SK-N-DZ (cell line): ENCODE data around the gene ADTRP.
"Not testable (repeated sequence)": the region's sequence is repeated elsewhere in the genome, so short reads cannot be mapped to it uniquely, and the experiment has no call there.

Experiments used
- DNase-seq: peaks from one replicate; pipeline ENCODE4 v3.0.0-alpha.2; 2015; ENCODE audit warnings: low spot score

Gene ADTRP

GRCh38 chr6:11699576-11699975 is 79.0 kb downstream of the ADTRP start:
- DNase-seq = no peak

DNA sequence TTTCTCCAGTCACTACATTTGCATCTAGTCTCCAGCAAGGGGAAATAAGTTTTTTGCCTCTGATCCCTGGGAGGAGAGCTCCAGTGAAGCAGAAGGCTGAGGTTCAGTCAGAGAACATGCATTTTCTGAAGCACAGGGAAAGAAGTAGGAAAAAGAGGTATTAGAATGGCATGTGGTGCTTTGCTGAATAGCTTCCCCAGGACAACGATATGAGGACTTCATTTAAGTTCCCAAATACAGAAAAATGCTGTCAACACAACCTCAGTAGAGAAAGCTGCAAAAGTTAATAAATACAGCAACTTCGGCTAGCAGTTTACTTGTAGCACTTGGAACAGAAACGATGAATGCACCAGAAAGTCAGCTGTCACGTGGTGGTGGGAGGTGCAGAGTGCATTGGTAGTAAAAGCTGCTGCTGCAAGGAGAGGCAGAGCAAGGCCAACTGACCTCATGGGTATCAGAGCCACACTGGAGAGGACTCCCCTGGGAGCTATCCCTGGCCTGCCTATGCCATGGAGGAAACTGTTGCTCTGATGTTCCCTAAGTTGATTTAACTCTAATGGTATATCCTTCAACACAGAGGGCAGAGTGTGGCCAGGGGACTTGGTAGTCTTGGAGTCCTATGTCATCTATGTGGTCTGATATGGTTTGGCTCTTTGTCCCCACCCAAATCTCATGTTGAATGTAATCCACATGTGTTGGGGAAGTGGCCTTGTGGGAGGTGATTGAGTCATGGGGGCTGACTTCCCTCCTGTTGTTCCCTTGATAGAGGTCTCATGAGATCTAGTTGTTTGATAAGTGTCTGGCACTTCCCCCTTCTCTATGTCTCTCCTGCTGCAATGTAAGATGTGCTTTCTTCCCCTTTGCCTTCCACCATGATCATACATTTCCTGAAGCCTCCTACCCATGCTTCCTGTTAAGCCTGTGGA is 85.9 kb downstream of the ADTRP start:
- DNase-seq = no peak

DNA sequence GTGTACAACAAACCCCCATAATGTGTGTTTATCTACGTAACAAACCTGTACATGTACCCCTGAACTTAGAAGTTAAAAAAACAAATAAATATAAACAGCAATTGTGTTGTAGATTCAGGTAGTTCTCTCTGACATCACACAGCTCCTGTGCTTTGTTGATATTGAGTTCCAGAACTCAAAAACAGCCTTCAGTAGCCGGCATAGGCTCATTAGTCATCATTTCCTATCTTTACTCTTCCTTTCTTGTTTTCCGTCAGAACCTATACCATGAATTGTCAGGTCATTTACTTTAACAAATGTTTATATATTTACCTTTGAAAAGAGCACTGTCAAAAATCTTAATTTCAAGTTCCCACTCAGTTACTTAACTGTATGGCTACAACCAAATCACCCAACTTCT is 88.8 kb downstream of the ADTRP start:
- DNase-seq = no peak

DNA sequence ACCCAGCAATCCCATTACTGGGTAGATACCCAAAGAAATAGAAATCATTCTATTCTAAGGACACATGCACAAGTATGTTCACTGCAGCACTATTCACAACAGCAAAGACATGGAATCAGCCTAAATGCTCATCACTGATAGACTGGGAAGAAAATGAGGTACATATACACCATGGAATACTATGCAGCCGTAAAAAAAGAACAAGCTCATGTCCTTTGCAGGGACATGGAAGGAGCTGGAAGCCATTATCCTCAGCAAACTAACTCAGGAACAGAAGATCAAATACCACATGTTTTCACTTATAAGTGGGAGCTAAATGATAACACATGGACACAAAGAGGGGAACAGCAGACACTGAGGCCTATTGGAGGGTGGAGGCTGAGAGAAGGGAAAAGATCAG is 89.2 kb downstream of the ADTRP start:
- DNase-seq = not testable (repeated sequence)

GRCh38 chr6:11688425-11688709 is 90.2 kb downstream of the ADTRP start:
- no peak for DNase-seq

- no peak for DNase-seq
Observed at GRCh38 chr6:11685481-11686093, 93.0 kb downstream of the ADTRP start.

- no peak for DNase-seq
Observed at GRCh38 chr6:11684901-11685480, 93.6 kb downstream of the ADTRP start.

GRCh38 chr6:11683871-11684270 is 94.7 kb downstream of the ADTRP start:
- no peak for DNase-seq

- DNase-seq = no peak
Observed at GRCh38 chr6:11682561-11682975, 96.0 kb downstream of the ADTRP start.

GRCh38 chr6:11681770-11682169 is 96.8 kb downstream of the ADTRP start:
- DNase-seq = no peak

GRCh38 chr6:11681357-11681756 is 97.2 kb downstream of the ADTRP start:
- no peak for DNase-seq

DNA sequence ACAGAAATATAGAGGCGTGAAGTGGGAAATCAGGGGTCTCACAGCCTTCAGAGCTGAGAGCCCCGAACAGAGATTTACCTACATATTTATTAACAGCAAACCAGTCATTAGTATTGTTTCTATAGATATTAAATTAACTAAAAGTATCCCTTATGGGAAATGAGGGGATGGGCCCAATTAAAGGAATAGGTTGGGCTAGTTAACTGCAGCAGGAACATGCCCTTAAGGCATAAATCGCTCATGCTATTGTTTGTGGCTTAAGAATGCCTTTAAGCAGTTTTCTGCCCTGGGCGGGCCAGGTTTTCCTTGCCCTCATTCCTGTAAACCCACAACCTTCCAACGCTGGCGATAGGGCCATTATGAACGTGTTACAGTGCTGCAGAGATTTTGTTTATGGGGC is 98.1 kb downstream of the ADTRP start:
- not testable (repeated sequence) for DNase-seq

- DNase-seq = no peak
Observed at GRCh38 chr6:11679099-11679498, 99.5 kb downstream of the ADTRP start.

- no peak for DNase-seq
Observed at GRCh38 chr6:11675601-11676000, 103.0 kb downstream of the ADTRP start.

- no peak for DNase-seq
Observed at GRCh38 chr6:11672669-11673068, 105.9 kb downstream of the ADTRP start.

DNA sequence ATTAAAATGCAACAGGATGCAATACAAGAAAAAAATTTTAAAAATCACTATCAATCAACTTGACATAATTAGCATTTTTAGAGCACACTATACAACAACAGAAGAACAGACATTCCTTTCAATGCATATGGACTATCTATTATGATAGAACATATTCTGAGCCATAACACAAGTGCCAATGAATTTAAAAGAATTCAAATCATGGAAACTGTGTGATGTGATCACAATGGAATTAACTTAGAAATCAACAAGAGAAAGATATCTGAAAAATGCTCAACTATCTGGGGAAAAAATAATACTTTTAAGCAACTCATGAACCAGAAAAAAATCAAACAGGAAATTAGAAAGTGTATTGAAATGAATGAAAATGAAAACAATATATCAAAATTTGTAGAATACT is 106.3 kb downstream of the ADTRP start:
- DNase-seq = no peak

DNA sequence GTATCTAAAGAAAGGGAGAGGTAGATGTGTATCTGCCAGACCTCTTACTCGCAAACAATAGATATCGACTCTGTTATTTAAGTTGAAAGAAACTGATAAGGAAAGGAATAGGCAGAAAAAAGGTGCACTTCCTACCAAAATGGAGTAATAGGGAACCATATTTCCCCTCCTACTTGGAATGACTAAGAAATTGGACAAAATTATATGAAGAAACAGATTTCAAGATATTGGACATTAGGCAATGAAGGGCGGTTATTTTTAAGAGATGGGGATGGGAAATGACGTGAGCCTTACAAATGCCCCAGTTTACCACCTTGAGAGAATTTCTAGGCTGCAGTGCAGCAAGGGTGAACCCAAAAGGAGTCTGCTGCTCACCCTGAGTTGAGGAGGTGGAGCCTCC is 108.9 kb downstream of the ADTRP start:
- no peak for DNase-seq

DNA sequence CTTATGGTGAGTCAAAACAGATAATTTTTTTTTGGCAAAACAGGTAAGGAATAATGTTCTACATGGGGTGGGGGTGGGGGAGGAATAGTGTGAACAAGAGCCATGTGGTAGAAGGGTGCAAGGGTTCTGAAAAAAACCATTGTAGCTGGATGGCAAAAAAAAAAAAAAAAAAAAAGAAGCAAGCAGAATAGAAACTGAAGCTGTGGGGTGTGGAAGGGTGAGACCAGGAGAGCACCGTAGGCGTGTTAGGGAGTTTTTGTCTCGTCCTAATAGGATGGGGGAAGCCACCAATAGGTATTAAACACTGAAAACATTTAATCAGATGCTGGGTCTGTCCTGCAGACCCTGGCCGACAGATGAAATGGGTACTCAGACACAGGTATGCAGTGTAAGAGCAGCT is 110.1 kb downstream of the ADTRP start:
- DNase-seq = no peak

- no peak for DNase-seq
Observed at GRCh38 chr6:11667876-11668275, 110.7 kb downstream of the ADTRP start.

DNA sequence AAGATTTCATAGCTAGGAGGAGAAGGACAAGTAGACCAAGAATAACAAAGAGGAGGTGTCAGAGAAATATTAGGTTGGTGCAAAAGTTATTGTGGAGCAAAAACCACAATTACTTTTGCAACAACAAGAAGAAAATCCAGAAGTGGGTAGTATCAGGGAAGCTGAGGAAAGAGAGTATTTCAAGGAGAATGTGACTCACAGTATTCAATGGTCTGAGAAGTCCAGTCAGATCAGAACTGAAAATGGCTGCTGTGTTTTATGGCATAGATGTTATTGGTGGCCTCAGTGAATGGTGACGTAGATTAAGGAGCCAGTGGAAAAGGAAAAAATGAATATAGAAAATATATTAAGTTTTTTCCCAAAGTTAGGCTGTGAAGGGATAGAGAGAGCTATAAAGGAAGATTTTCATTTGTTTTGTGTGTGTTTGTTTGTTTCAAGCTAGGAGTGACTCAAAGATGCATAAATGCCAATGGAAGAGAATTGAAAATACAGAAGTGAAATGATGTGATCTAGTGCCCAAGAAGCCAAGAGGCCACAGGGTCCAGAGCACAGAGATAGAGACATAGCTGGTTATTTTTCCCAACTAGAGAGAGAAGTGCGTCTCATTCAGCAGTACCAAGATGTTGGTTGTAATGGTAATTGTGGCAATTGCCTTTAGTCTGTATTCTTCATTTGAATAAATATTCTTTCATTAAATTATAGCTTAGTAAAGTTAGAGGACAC is 112.8 kb downstream of the ADTRP start:
- DNase-seq = no peak
